ENCODE data around the gene DTNB. TPM values are rescaled to one million over a fixed set of nuclear protein-coding genes. Genes with fewer than 3 reads are reported as not detected.

The DTNB gene
- total and polyA plus RNA-seq, 2 of the 4 experiments (the other 2 are of a cell fraction), result 3.8 to 5.3 TPM

DNA sequence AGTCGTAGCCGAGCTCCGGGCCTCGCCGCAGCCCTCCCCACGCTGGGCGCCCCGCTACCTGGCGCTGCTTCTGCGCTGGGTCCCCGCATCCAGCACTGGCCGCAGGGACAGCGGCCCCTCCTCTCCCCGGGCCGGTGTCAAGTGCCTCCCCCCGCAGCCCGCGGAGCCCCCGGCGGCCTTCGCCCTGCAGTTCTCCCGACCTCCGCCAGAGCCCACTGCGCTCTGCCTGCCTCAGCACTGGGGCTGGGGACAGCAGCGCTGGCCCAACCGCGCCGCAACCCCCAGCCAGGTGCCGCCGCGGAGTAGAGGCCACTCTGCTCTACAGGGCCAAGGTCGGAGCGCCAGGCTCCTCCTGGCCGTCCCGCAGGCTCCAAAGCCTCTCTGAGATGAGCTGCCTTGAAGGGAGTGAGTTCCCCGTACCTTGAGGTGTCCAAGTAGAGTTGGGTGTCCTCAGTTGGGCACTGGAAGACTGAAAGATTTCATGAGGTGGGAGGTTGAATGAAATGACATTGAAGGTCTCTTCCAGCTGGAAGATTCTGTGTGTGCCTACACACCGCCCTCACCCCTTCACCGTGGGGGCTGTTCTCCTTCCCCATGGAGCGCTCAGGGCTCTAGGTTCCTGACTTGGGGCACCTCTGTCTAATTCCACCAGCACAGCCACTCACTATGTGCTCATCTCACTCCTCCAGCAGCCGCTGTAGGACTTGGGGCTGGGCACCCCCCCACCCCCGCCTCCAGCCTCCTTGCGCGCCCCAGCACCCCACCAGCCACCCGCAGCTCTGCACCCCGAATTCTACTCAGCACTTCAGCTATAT, 330.8 kb downstream of the DTNB start (continued):
- TF ChIP-seq CHD1 (IDR thresholded peaks at IDR 0.05; ENCODE audit: low read depth, low read length), result no peak
- TF ChIP-seq RAD21 (IDR thresholded peaks at IDR 0.05; ENCODE audit: low read length), result peak; percentile 72

DNA sequence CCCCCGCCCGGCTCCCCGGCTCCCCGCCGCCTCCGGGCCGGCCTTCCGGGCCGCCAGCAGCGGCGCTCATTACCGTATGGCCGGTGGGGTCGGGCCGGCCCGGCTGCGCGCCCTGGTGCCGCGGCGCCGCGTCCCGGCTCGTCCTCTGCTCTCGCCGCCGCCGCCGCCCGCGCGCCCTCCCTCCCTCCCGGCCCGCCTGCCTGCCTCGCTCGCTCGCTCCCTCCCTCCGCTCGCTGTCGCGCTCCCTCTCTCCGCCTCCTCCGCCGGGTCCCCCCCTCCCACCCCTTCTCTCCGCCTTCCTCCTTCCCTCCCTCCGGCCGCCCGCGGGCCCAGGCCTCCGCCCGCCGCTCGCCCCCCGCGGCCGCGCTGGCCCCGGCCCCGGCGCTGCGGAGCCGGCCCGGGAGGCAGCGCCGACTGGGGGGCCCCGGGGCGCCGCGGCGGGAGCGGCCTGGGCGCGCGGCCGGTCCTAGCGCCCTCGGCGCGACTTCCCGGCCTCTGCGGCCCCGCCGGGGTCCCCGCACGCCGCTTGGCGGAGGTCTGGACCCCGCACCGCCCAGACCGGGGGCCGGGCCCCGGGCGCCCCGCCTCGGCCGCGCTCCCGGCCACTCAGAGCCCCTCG, 331.5 kb downstream of the DTNB start, which contains the start of gene DNMT3A:
Gene DNMT3A (minus strand): TSS at position 173 of the 619 bp plus-strand sequence. CDS start 27,941 bp downstream, outside the sequence.
- Histone ChIP-seq H3K36me3 (ENCODE audit: control insufficient read depth, insufficient read depth, low read length) (no peaks in the 10 kb centered on the region), H2AFZ (replicated peaks; ENCODE audit: low read length, poor library complexity) (peak within 1 kb of the TSS; percentile 95), H4K5ac (ENCODE audit: low read depth, low read length) (no peak within 1 kb of the TSS), H3K14ac (replicated peaks; ENCODE audit: low read depth, low read length) (no peak within 1 kb of the TSS), H2BK15ac (ENCODE audit: low read depth, low read length) (no peak within 1 kb of the TSS), H4K91ac (ENCODE audit: insufficient read depth, low read depth, low read length) (no peak within 1 kb of the TSS), H3K9ac (ENCODE audit: low read depth, low read length) (no peak within 1 kb of the TSS), H3K4ac (ENCODE audit: low read depth, low read length) (no peak within 1 kb of the TSS), H3K18ac (ENCODE audit: low read depth, low read length) (no peak within 1 kb of the TSS), H2AK5ac (ENCODE audit: low read depth, low read length) (peak within 1 kb of the TSS; percentile 16; the same call in 1 of the 2 replicates), H3K27me3 (ENCODE audit: control insufficient read depth, insufficient read depth, low read length) (no peaks in the 10 kb centered on the region), H3K27ac (ENCODE audit: insufficient read depth, low read length) (no peak within 1 kb of the TSS; the same call in 1 of the 2 replicates), H3K4me1 (ENCODE audit: control insufficient read depth, insufficient read depth, low read length) (peaks cover 8% of the 10 kb centered on the region; the same call in 1 of the 2 replicates), H3K79me1 (ENCODE audit: low read depth in 1 of 2, low read length in 2 of 2) (peaks cover 0 to 33% of the 10 kb centered on the region in 2 experiments; a peak in 2 of 4 replicates), H3K23ac (ENCODE audit: low read depth, low read length) (0 out of 2 replicates have a peak within 1 kb of the TSS, but pooled peaks have one; percentile 49), H3K9me3 (ENCODE audit: control insufficient read depth, insufficient read depth, low read length) (no peaks in the 10 kb centered on the region), H2AK9ac (replicated peaks; ENCODE audit: low read depth, low read length, poor library complexity) (peak within 1 kb of the TSS; percentile 95), H3K9me1 (ENCODE audit: insufficient read depth, low read length) (no peaks in the 10 kb centered on the region; the same call in 1 of the 2 replicates), H2BK120ac (ENCODE audit: low read depth, low read length) (no peak within 1 kb of the TSS), H3K56ac (ENCODE audit: extremely low read depth, insufficient read depth, low read length) (no peak within 1 kb of the TSS), H3K4me2 (ENCODE audit: low read depth, low read length) (peak within 1 kb of the TSS; percentile 77), H2BK20ac (ENCODE audit: low read depth, low read length) (no peak within 1 kb of the TSS), H3K4me3 (ENCODE audit: insufficient read depth, low read depth, low read length) (peak within 1 kb of the TSS; percentile 60), H2BK5ac (ENCODE audit: low read depth, low read length, poor library complexity, severe bottlenecking) (no peak within 1 kb of the TSS), H4K8ac (ENCODE audit: low read depth in 2 of 2, low read length in 2 of 2) (no peak within 1 kb of the TSS), H4K20me1 (ENCODE audit: insufficient read depth, low read length) (peaks cover 29% of the 10 kb centered on the region)
- peak; percentile 68 for ATAC-seq (ENCODE audit: low read depth)
- dilution Hi-C loops (cut with HindIII; ENCODE audit: low sequenced_read_pairs, unreplicated experiment) (no loop called here), intact Hi-C loops (cut with micrococcal nuclease) (loop anchor here (1.0 to 2.0 kb wide), 4 partner anchors 35 to 322 kb away; no protein-coding TSS in a partner anchor), in situ Hi-C loops (cut with MboI; ENCODE audit: low sequenced_read_pairs) (no loop called here)
- ChIA-PET POLR2A (ENCODE audit: unreplicated experiment) (no interaction called here), CTCF (no interaction called here)
- peak; percentile 54; the same call in 1 of the 2 replicates for TF ChIP-seq MAZ (IDR thresholded peaks at IDR 0.05; ENCODE audit: borderline replicate concordance, low read depth, low read length)
- TF ChIP-seq, protein P1, sequence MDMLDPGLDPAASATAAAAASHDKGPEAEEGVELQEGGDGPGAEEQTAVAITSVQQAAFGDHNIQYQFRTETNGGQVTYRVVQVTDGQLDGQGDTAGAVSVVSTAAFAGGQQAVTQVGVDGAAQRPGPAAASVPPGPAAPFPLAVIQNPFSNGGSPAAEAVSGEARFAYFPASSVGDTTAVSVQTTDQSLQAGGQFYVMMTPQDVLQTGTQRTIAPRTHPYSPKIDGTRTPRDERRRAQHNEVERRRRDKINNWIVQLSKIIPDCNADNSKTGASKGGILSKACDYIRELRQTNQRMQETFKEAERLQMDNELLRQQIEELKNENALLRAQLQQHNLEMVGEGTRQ (IDR thresholded peaks at IDR 0.05; ENCODE audit: low read depth, low read length), result no peak
- peak; percentile 55 for DNase-seq
- BruUV-seq (replicated peaks), result no TSS peak
- WGBS, 2 experiments (ENCODE audit: extremely low coverage in 2 of 2, insufficient read length in 1 of 2), result 0% methylated on average over 27 of the region's 100 CpGs; no CpG with 5 or more reads in 1 of the 2 experiments
